HG03060 (cell line): ENCODE results near the gene FPGS.

ENCODE experiments used
- ATAC-seq: cut with Tn5 transposase; IDR thresholded peaks from one replicate; pipeline ENCODE4 v1.9.1; 2021; ENCODE audit warnings: low read depth, moderate number of reproducible peaks; ENCODE audit not compliant: unreplicated experiment

FPGS gene

GRCh38 chr9:127809540-127810377 lies 7.1 kb downstream of the FPGS start:
- no peak for ATAC-seq

GRCh38 chr9:127810378-127811187 lies 7.9 kb downstream of the FPGS start:
- no peak for ATAC-seq

- no peak for ATAC-seq
These were observed 9.3 kb downstream of the FPGS start for GRCh38 chr9:127812011-127812410.

GRCh38 chr9:127812936-127813675 lies 10.4 kb downstream of the FPGS start:
- no peak for ATAC-seq

GRCh38 chr9:127813686-127814226 lies 11.1 kb downstream of the FPGS start:
- ATAC-seq, result no peak

- no peak for ATAC-seq
These were observed 12.2 kb downstream of the FPGS start for GRCh38 chr9:127814619-127815511.

- no peak for ATAC-seq
These were observed 13.1 kb downstream of the FPGS start for GRCh38 chr9:127815512-127816361.

GRCh38 chr9:127816362-127816725 lies 13.7 kb downstream of the FPGS start:
- no peak for ATAC-seq

- no peak for ATAC-seq
These were observed 14.0 kb downstream of the FPGS start for GRCh38 chr9:127816728-127817127.

GRCh38 chr9:127817881-127818434 lies 15.3 kb downstream of the FPGS start:
- ATAC-seq, result no peak

- no peak for ATAC-seq
These were observed 15.9 kb downstream of the FPGS start for GRCh38 chr9:127818574-127818973.

- ATAC-seq, result no peak
These were observed 19.4 kb downstream of the FPGS start for GRCh38 chr9:127822108-127822507.

GRCh38 chr9:127825319-127826051 lies 22.8 kb downstream of the FPGS start:
- ATAC-seq, result no peak

GRCh38 chr9:127826253-127826913 lies 23.7 kb downstream of the FPGS start:
- no peak for ATAC-seq

- ATAC-seq, result no peak
These were observed 25.8 kb downstream of the FPGS start for GRCh38 chr9:127828262-127829031.

- no peak for ATAC-seq
These were observed 26.7 kb downstream of the FPGS start for GRCh38 chr9:127829205-127829906.
